Prostate gland (tissue), 2 donors: ENCODE measurements around the gene NR6A1.

Experiments
- CTCF ChIP-seq, 4 experiments: fragments of 200-600 bp in 2 of 4; fragments of 450-650 bp in 2 of 4; sonication (generic) in 2 of 4; IDR thresholded peaks; 1 replicate in 3 of 4; 2 replicates in 1 of 4; pipeline ENCODE4 v1.5.1; 2016 to 2019; ENCODE audit warnings: antibody characterized with exemption in 4 of 4, mild to moderate bottlenecking in 2 of 4, moderate library complexity in 2 of 4
- POLR2A ChIP-seq: fragments of 450-650 bp; IDR thresholded peaks from one replicate; pipeline ENCODE4 v1.6.1; 2016; ENCODE audit warnings: antibody characterized with exemption, mild to moderate bottlenecking

- TF ChIP-seq POLR2A: no peak
- no peak for TF ChIP-seq CTCF (IDR thresholded peaks at IDR 0.05)
Observed at GRCh38 chr9:124497441-124497840, 273.7 kb downstream of the NR6A1 start.
